Measurements from ENCODE around the gene LRP8.

Gene LRP8

DNA sequence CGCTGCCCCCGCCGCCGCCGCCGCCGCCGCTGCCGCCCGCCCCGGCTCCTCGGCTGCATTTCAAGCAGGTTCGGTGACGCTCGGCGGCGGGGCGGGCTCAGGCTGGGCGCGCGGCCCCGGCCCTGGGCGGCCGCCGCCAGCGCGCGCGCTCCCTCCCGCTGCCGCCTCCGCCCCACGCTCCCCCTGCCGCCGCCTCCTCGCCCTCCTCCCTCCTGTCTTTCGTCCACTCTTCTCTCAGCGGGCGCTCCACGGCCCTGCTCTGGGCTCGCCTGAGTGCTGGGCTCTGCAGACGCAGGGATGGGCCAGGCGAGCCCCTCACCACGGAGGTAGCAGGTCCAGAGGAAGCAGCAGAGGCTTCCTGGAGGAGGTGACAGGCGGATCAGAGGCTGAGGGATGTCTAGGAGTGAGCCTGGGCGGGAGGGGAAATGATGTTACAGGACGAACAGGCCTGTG lies at the start of gene LRP8:
LRP8 (minus strand) TSS at position 62 of the 453 bp plus-strand sequence. CDS start 158 bp downstream, outside the sequence.
- TF ChIP-seq, protein P1, sequence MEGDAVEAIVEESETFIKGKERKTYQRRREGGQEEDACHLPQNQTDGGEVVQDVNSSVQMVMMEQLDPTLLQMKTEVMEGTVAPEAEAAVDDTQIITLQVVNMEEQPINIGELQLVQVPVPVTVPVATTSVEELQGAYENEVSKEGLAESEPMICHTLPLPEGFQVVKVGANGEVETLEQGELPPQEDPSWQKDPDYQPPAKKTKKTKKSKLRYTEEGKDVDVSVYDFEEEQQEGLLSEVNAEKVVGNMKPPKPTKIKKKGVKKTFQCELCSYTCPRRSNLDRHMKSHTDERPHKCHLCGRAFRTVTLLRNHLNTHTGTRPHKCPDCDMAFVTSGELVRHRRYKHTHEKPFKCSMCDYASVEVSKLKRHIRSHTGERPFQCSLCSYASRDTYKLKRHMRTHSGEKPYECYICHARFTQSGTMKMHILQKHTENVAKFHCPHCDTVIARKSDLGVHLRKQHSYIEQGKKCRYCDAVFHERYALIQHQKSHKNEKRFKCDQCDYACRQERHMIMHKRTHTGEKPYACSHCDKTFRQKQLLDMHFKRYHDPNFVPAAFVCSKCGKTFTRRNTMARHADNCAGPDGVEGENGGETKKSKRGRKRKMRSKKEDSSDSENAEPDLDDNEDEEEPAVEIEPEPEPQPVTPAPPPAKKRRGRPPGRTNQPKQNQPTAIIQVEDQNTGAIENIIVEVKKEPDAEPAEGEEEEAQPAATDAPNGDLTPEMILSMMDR (IDR thresholded peaks at IDR 0.05; ENCODE audit: low read depth, low read length, missing control alignments), result no peak
- no peak for DNase-seq (ENCODE audit: low read depth)
- H3K4me3 ChIP-seq (ENCODE audit: low read depth, low read length), result peak within 1 kb of the TSS; percentile 84

DNA sequence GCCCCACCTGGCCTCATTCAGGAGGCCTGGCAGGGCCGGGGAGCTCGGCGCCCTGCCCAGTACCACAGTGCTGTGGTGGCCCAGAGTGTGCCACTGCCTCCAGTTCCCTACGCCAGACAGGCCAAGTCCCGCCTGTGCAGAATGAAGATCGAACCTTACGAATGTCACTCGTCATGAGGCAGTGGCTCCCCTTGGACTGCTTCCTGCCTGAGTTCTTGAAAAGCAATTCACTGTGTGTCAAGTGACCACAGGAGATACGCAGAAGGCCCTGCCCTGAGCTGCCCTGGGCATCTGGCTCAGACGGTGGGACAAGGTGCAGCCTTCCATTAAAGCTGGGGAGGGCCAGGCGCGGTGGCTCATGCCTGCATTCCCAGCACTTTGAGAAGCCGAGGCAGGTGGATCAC lies 49.6 kb upstream of the LRP8 start:
- no peak overlapping the region for H3K4me3 ChIP-seq (ENCODE audit: low read depth, low read length)
- TF ChIP-seq, protein P1 (IDR thresholded peaks at IDR 0.05; ENCODE audit: low read depth, low read length, missing control alignments), result no peak
- no peak for DNase-seq (ENCODE audit: low read depth)

DNA sequence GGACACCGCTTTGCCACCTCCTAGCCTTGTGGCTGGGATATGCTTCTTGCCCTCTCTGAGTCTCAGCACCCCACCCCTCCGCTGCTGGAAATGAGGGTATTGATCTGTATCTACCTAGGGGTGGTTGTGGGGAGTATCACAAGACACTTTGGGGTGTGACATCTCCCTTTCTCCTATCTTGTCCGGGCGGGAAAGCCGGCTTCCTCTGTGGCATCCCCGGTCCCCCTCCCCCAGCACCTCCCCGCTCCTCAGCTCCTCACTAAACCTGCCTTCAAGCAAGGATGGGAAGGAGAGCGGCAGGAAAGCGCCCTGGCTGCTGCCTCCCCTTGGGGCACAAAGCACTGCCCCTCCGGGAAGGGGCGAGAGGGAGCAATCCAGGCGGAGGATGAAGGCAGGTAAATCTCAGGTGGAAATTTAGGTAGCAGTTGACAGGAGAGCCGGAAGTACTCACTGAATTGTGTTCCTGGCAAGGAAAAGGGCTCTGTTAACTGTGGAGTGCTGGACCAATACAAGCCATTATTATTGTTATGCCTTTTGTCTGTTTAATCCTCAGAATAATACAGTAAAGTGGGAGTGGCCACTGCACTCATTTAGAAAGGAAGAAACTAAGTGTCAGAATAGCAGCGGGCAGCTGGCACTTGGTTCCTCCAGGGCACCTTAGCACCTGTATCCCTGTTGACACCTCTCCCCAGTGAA lies 49.0 kb upstream of the LRP8 start:
- no peak overlapping the region for H3K4me3 ChIP-seq (ENCODE audit: low read depth, low read length)
- TF ChIP-seq, protein P1 (IDR thresholded peaks at IDR 0.05; ENCODE audit: low read depth, low read length, missing control alignments), result no peak
- DNase-seq (ENCODE audit: low read depth), result no peak

DNA sequence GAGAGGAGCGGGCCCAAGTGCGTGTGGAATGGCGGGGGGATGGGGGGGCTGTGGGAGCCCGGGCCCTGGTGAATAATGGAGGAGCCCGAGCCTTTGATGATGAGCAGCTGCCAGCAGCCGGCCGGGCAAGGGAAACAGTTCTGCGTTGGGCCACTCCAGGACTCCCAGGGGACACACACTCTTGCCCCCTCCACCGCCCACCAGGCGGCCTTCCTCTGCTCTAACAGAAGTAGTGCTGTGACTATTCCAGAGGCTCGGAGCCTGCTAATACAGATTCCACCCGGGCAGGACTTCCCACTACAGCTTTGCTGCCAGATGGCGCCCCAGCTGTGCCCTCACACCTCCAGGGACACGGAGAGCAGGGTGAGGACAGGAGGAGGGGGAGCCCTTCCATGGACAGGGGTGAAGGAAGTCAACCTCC lies 48.2 kb upstream of the LRP8 start:
- DNase-seq (ENCODE audit: low read depth), result no peak
- TF ChIP-seq, protein P1 (IDR thresholded peaks at IDR 0.05; ENCODE audit: low read depth, low read length, missing control alignments), result no peak
- no peak overlapping the region for H3K4me3 ChIP-seq (ENCODE audit: low read depth, low read length)

DNA sequence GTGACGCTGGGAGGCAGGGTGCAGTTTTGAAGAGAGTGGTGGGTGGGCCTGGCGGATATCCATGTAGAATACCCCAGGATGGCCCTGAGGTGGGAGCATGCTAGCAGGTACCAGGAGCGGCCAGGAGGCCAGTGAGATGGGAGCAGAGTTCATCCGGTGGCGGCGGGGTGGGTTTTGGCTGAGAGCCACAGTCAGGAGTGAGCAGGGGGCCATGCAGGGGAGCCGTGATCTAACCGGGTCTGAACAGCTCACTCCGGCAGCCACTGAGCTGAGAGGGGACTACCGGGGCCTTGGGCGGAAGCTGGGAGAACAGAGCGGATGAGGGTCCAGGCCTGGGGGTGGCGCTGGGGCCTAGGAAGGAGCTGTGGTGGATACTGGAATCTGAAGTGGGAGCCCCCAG lies 47.6 kb upstream of the LRP8 start:
- TF ChIP-seq, protein P1 (IDR thresholded peaks at IDR 0.05; ENCODE audit: low read depth, low read length, missing control alignments), result no peak
- DNase-seq (ENCODE audit: low read depth), result no peak
- H3K4me3 ChIP-seq (ENCODE audit: low read depth, low read length), result no peak overlapping the region

DNA sequence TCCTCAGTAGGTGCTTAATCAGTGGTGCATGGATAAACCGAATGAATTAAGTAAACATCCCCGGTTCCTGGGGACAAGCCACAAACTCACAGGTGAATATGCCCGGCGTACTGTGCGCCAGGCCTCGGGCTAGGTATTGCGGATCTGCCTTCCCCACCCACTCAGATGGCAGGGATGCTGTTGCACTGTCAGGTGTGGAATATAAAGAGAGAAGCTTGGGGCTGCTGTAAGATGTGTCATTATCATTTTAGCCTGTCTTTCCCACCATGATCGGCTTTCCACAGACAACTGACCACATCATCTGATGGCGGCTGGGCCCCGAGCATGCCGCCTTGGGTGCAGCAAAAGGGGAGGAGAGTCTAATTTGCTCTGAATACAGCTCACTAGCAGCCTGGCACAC lies 45.4 kb upstream of the LRP8 start:
- no peak overlapping the region for H3K4me3 ChIP-seq (ENCODE audit: low read depth, low read length)
- DNase-seq (ENCODE audit: low read depth), result no peak
- TF ChIP-seq, protein P1 (IDR thresholded peaks at IDR 0.05; ENCODE audit: low read depth, low read length, missing control alignments), result no peak

DNA sequence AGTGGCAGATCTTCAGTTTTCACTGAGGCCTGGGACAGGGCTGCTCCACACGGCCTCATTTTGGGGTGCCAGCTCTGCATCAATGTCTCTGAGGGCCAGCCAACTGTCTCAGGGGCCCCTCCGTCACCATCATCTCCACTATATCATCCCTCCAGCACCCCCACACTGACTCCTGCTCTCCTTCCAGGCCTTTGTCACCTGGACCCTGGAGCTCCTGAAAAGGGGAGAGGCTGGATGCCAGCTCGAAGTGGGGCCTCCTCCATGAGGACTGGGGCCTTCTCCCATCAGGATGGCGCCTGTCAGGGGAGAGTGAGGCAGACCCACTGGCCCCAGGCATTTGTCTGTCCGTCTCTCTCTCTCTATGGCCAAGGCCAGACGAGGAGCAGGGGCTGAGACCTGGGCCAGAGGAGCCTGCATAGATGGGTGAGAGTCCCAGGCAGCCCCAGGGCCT lies 44.7 kb upstream of the LRP8 start:
- TF ChIP-seq, protein P1 (IDR thresholded peaks at IDR 0.05; ENCODE audit: low read depth, low read length, missing control alignments), result no peak
- H3K4me3 ChIP-seq (ENCODE audit: low read depth, low read length), result no peak overlapping the region
- DNase-seq (ENCODE audit: low read depth), result no peak
